Stomach (tissue), 4 donors: ENCODE measurements around the gene SYNDIG1.

Experiments
- CTCF ChIP-seq, 7 experiments: fragments of 450-650 bp in 4 of 7; fragments of 200-600 bp in 3 of 7; sonication (generic) in 3 of 7; IDR thresholded peaks; one replicate each; pipeline ENCODE4 v1.5.1; 2016 to 2019; ENCODE audit warnings: antibody characterized with exemption in 7 of 7, control low read depth in 2 of 7, mild to moderate bottlenecking in 1 of 7
- EP300 ChIP-seq: sonication (generic); formaldehyde crosslinking; IDR thresholded peaks from one replicate; pipeline ENCODE4 v1.6.1; 2017; ENCODE audit warnings: antibody characterized with exemption
- POLR2A ChIP-seq, 4 donors: fragments of 450-650 bp; IDR thresholded peaks; one replicate each; pipeline ENCODE4 v1.6.1; 2016; ENCODE audit warnings: antibody characterized with exemption in 4 of 4, control low read depth in 2 of 4, mild to moderate bottlenecking in 1 of 4, moderate library complexity in 1 of 4

- TF ChIP-seq CTCF (IDR thresholded peaks at IDR 0.05) (no peak), POLR2A (IDR thresholded peaks at IDR 0.05) (no peak), EP300 (no peak)
Measured at GRCh38 chr20:24588047-24588635, 118.7 kb downstream of the SYNDIG1 start.
